SU-DHL-6 (cell line): Measurements from ENCODE around the gene LRRC4B.

Source experiments
- EZH2phosphoT487 ChIP-seq: fragments of 200-600 bp; sonication (generic), shearing (Covaris generic); conservative IDR thresholded peaks from 2 replicates; pipeline ENCODE4 v1.6.1; 2018; ENCODE audit warnings: mild to moderate bottlenecking, antibody characterized with exemption, low read length, moderate library complexity, mixed read lengths
- TF ChIP-seq, protein P1 (sequence below): fragments of 200-600 bp; sonication (generic); IDR thresholded peaks from one replicate; pipeline ENCODE4 v1.5.1; 2017; ENCODE audit warnings: antibody characterized with exemption, mild to moderate bottlenecking, low read length, moderate library complexity; ENCODE audit not compliant: insufficient read depth, poor library complexity, severe bottlenecking

DNA sequence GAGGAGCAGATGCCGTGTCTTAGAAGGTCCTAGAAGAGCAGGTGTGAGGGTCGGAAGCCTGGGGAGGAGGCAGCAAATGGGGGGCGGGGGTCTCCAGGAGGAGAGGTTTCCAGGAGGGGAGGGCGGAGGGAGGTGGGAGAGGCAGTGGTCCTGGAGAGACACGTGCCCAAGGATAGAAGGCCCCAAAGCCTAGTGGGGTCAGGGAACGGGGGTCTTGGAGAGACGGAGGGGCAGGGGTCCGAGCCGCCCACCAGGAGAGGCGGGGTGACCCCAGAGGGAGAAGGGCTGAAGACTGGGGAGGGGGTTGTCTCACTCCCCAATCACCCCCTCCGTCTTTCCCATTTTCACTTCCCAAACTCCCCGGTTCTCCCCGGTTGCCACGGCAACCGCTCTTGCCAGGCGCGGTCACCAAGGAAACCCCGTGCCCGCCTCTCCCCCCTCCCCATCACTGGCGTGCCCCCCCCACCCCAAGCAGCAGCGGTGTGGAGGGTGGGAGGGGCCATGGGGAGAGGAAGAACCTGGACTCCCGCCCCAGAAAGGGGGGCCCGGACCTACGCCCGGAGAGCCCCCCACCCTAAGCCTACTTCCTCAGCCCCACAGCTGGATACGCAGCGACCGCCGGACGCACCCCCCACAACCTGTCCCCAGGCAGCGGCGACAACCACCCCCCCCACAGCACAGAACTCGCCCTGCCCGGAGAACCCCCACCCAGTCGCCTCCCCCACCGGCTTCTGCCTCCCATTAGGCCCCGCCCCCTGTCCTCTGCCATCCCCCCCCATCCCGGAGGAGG, 988 bp downstream of the LRRC4B start:
- TF ChIP-seq, protein P1, sequence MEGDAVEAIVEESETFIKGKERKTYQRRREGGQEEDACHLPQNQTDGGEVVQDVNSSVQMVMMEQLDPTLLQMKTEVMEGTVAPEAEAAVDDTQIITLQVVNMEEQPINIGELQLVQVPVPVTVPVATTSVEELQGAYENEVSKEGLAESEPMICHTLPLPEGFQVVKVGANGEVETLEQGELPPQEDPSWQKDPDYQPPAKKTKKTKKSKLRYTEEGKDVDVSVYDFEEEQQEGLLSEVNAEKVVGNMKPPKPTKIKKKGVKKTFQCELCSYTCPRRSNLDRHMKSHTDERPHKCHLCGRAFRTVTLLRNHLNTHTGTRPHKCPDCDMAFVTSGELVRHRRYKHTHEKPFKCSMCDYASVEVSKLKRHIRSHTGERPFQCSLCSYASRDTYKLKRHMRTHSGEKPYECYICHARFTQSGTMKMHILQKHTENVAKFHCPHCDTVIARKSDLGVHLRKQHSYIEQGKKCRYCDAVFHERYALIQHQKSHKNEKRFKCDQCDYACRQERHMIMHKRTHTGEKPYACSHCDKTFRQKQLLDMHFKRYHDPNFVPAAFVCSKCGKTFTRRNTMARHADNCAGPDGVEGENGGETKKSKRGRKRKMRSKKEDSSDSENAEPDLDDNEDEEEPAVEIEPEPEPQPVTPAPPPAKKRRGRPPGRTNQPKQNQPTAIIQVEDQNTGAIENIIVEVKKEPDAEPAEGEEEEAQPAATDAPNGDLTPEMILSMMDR: no peak
- no peak for TF ChIP-seq EZH2phosphoT487
